ENCODE results near the gene HIPK2. TPM values are rescaled to one million over a fixed set of nuclear protein-coding genes. Genes with fewer than 3 reads are reported as not detected.

Gene HIPK2
- total RNA-seq, 1 donor from 2014 or later: 72.3 TPM

- Mint-ChIP-seq H3K36me3 (ENCODE audit: low read depth) (peaks cover 1% of the 10 kb centered on the region), H3K9me3 (ENCODE audit: low read depth) (no peaks in the 10 kb centered on the region), H3K27me3 (ENCODE audit: low read depth) (no peaks in the 10 kb centered on the region), H3K27ac (ENCODE audit: unreplicated experiment) (peak overlapping the region; percentile 45), H3K4me1 (ENCODE audit: low read depth) (peaks cover 48% of the 10 kb centered on the region), H3K4me3 (ENCODE audit: unreplicated experiment) (no peak overlapping the region)
- no peak for DNase-seq (ENCODE audit: low spot score)
- no peak for TF ChIP-seq CTCF (IDR thresholded peaks at IDR 0.05)
These were observed 131.2 kb downstream of the HIPK2 start for GRCh38 chr7:139646566-139646965.

- no peak for DNase-seq (ENCODE audit: low spot score)
- Mint-ChIP-seq H3K4me1 (ENCODE audit: low read depth) (peaks cover 41% of the 10 kb centered on the region), H3K27me3 (ENCODE audit: low read depth) (no peaks in the 10 kb centered on the region), H3K36me3 (ENCODE audit: low read depth) (peaks cover 3% of the 10 kb centered on the region), H3K27ac (ENCODE audit: unreplicated experiment) (peak overlapping the region; percentile 49), H3K9me3 (ENCODE audit: low read depth) (no peaks in the 10 kb centered on the region), H3K4me3 (ENCODE audit: unreplicated experiment) (no peak overlapping the region)
- peak; percentile 98 for TF ChIP-seq CTCF (IDR thresholded peaks at IDR 0.05)
These were observed 131.9 kb downstream of the HIPK2 start for GRCh38 chr7:139645572-139646523.

- no peak overlapping the region for H3K27ac Mint-ChIP-seq (ENCODE audit: unreplicated experiment)
- H3K27me3 Mint-ChIP-seq (ENCODE audit: low read depth): no peaks in the 10 kb centered on the region
These were observed 133.7 kb downstream of the HIPK2 start for GRCh38 chr7:139643951-139644585.

GRCh38 chr7:139642283-139642682, 135.5 kb downstream of the HIPK2 start:
- Mint-ChIP-seq H3K27me3 (ENCODE audit: low read depth) (no peaks in the 10 kb centered on the region), H3K4me3 (ENCODE audit: unreplicated experiment) (no peak overlapping the region), H3K36me3 (ENCODE audit: low read depth) (peaks cover 3% of the 10 kb centered on the region), H3K4me1 (ENCODE audit: low read depth) (peaks cover 20% of the 10 kb centered on the region), H3K27ac (ENCODE audit: unreplicated experiment) (no peak overlapping the region), H3K9me3 (ENCODE audit: low read depth) (peaks cover 2% of the 10 kb centered on the region)
- DNase-seq (ENCODE audit: low spot score): no peak
- TF ChIP-seq CTCF (IDR thresholded peaks at IDR 0.05): no peak

More at GRCh38 chr7:139643951-139644585, 133.7 kb downstream of the HIPK2 start:
- no peak for TF ChIP-seq CTCF (IDR thresholded peaks at IDR 0.05)
- Mint-ChIP-seq H3K4me3 (ENCODE audit: unreplicated experiment) (no peak overlapping the region), H3K36me3 (ENCODE audit: low read depth) (peaks cover 3% of the 10 kb centered on the region), H3K9me3 (ENCODE audit: low read depth) (no peaks in the 10 kb centered on the region), H3K4me1 (ENCODE audit: low read depth) (peaks cover 34% of the 10 kb centered on the region)
- DNase-seq (ENCODE audit: low spot score): no peak

GRCh38 chr7:139641337-139641992, 136.3 kb downstream of the HIPK2 start:
- Mint-ChIP-seq H3K9me3 (ENCODE audit: low read depth) (peaks cover 8% of the 10 kb centered on the region), H3K4me1 (ENCODE audit: low read depth) (peaks cover 13% of the 10 kb centered on the region), H3K27me3 (ENCODE audit: low read depth) (no peaks in the 10 kb centered on the region), H3K36me3 (ENCODE audit: low read depth) (peaks cover 8% of the 10 kb centered on the region), H3K4me3 (ENCODE audit: unreplicated experiment) (no peak overlapping the region), H3K27ac (ENCODE audit: unreplicated experiment) (no peak overlapping the region)
- no peak for DNase-seq (ENCODE audit: low spot score)
- TF ChIP-seq CTCF (IDR thresholded peaks at IDR 0.05): no peak
